GM18502 (cell line): Measurements from ENCODE around the gene DYNC2H1.

Experiments
- ATAC-seq: cut with Tn5 transposase; IDR thresholded peaks from one replicate; pipeline ENCODE4 v1.9.1; 2021; ENCODE audit warnings: mild to moderate bottlenecking; ENCODE audit not compliant: unreplicated experiment, poor library complexity

DYNC2H1 gene

GRCh38 chr11:103433386-103434072 is 324.3 kb downstream of the DYNC2H1 start:
- ATAC-seq = no peak

GRCh38 chr11:103434073-103434411 is 324.8 kb downstream of the DYNC2H1 start:
- no peak for ATAC-seq

GRCh38 chr11:103436131-103436770 is 327.0 kb downstream of the DYNC2H1 start:
- ATAC-seq = no peak

GRCh38 chr11:103441021-103441420 is 331.8 kb downstream of the DYNC2H1 start:
- no peak for ATAC-seq

- ATAC-seq = no peak
Observed at GRCh38 chr11:103448966-103449365, 339.7 kb downstream of the DYNC2H1 start.

- ATAC-seq = no peak
Observed at GRCh38 chr11:103450241-103450640, 341.0 kb downstream of the DYNC2H1 start.

GRCh38 chr11:103453126-103453525 is 343.9 kb downstream of the DYNC2H1 start:
- no peak for ATAC-seq

GRCh38 chr11:103453915-103454709 is 344.9 kb downstream of the DYNC2H1 start:
- ATAC-seq = no peak

GRCh38 chr11:103464420-103464819 is 355.2 kb downstream of the DYNC2H1 start:
- ATAC-seq = no peak

- no peak for ATAC-seq
Observed at GRCh38 chr11:103465555-103466140, 356.4 kb downstream of the DYNC2H1 start.

GRCh38 chr11:103471546-103471945 is 362.3 kb downstream of the DYNC2H1 start:
- ATAC-seq = no peak

- no peak for ATAC-seq
Observed at GRCh38 chr11:103476874-103477273, 367.6 kb downstream of the DYNC2H1 start.

GRCh38 chr11:103480421-103480820 is 371.2 kb downstream of the DYNC2H1 start:
- ATAC-seq = no peak

- no peak for ATAC-seq
Observed at GRCh38 chr11:103483996-103484395, 374.8 kb downstream of the DYNC2H1 start.

GRCh38 chr11:103484545-103484944 is 375.3 kb downstream of the DYNC2H1 start:
- no peak for ATAC-seq

GRCh38 chr11:103486604-103487003 is 377.4 kb downstream of the DYNC2H1 start:
- ATAC-seq = no peak

GRCh38 chr11:103487113-103487512 is 377.9 kb downstream of the DYNC2H1 start:
- no peak for ATAC-seq

GRCh38 chr11:103488031-103488461 is 378.8 kb downstream of the DYNC2H1 start:
- ATAC-seq = no peak

GRCh38 chr11:103488579-103488978 is 379.4 kb downstream of the DYNC2H1 start:
- no peak for ATAC-seq

- no peak for ATAC-seq
Observed at GRCh38 chr11:103491777-103492176, 382.6 kb downstream of the DYNC2H1 start.

GRCh38 chr11:103494491-103494890 is 385.3 kb downstream of the DYNC2H1 start:
- no peak for ATAC-seq
